ENCODE results near the gene GLYATL1.
"Not testable (repeated sequence)": the region's sequence is repeated elsewhere in the genome, so short reads cannot be mapped to it uniquely, and the experiment has no call there.

GLYATL1 gene

DNA sequence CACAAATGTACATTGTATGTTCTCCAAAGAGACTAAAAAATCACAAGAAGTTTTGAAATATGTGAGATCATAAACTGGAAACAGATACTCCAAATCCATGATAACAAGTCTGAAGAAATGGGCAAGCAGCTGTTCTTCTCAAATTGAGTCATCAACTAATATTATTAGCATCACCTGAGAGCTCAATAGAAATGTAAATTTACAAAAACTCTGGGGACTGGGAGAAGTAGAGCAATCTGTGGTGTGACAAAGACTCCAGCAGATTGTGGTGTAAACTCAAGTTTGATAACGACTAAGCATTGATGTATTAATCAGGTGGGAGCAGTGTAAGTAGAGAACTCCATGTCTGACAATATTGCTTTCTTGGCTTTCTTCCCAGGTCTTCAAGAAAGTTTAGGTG, 53.2 kb downstream of the GLYATL1 start:
- DNase-seq (ENCODE audit: low read depth in 1 of 2, low spot score in 1 of 2): no peak

- no peak for DNase-seq (ENCODE audit: low read depth in 1 of 2, low spot score in 1 of 2)
These were observed 54.9 kb downstream of the GLYATL1 start for GRCh38 chr11:58994171-58994570.

- DNase-seq (ENCODE audit: low read depth in 1 of 2, low spot score in 1 of 2): no peak
These were observed 59.4 kb downstream of the GLYATL1 start for GRCh38 chr11:58998480-58999290.

DNA sequence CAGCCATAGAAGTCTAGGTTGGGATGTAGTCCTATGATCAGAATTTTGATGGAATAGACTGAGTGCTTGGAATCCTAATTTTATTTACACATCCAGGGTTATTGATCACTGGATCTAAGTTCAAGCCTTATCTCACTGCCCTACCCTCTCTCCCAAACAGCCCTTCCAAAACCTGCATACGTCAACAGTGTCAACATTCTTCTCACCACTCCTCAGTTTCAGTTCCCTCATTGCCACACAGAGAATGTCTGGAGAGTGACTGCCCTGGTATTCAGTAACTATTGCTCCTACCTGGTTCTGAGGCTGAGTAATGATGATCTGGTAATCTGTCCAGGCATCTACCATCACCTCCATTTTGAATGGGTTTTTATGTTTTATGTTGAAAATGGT, 60.0 kb downstream of the GLYATL1 start:
- DNase-seq (ENCODE audit: low read depth in 1 of 2, low spot score in 1 of 2): no peak

DNA sequence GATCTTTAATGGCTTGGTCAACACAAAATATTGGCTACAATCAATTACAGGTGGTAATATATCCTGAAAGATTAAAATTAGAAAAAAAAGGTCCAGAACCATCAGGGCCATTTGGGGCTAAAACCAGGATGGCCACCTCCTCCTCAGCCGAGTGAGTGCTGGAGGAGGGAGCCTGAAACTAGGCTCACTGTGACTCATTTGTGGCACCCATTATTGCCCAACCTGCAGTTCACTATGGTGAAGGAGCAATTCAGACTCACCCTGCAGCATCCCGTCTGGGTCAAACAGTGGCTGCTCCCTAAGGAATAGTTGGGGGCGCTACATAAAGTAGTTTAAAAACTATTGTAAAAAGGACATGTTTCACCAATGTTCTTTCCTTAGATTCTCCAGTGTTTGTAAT, 60.7 kb downstream of the GLYATL1 start:
- no peak for DNase-seq (ENCODE audit: low read depth in 1 of 2, low spot score in 1 of 2)

- not testable (repeated sequence) for DNase-seq (ENCODE audit: low read depth in 1 of 2, low spot score in 1 of 2)
These were observed 62.7 kb downstream of the GLYATL1 start for GRCh38 chr11:59002006-59002405.

Data from activated T-helper 1 cell treated with anti-CD3 and anti-CD28 coated beads, Interleukin-2, amount 50 U/mL, for 16 hours (primary cell).